ENCODE results near the gene NPHS1.

NPHS1 gene

GRCh38 chr19:35861640-35862160, 9.4 kb upstream of the NPHS1 start:
- Histone ChIP-seq H3K79me2 (ENCODE audit: control insufficient read depth, low read length) (no peaks in the 10 kb centered on the region), H3K36me3 (ENCODE audit: control insufficient read depth, low read length) (no peaks in the 10 kb centered on the region), H3K4me3 (ENCODE audit: low read length) (no peak overlapping the region), H3F3A (ENCODE audit: control insufficient read depth, insufficient read depth) (no peaks in the 10 kb centered on the region), H3K9me3 (ENCODE audit: control insufficient read depth, insufficient read depth, low read length) (no peaks in the 10 kb centered on the region), H3K4me2 (ENCODE audit: low read length) (no peak overlapping the region), H4K20me1 (ENCODE audit: control insufficient read depth, insufficient read depth, low read depth, low read length) (no peaks in the 10 kb centered on the region), H3K27me3 (ENCODE audit: control insufficient read depth, low read length) (no peaks in the 10 kb centered on the region), H3K27ac (ENCODE audit: low read depth, low read length) (no peak overlapping the region), H3K9me2 (replicated peaks; ENCODE audit: control insufficient read depth, low read length) (no peaks in the 10 kb centered on the region), H3K4me1 (ENCODE audit: control insufficient read depth, low read length) (peaks cover 11% of the 10 kb centered on the region)
- TF ChIP-seq CTCF (IDR thresholded peaks at IDR 0.05; ENCODE audit: low read depth, low read length, poor library complexity, severe bottlenecking) (no peak), EZH2phosphoT487 (IDR thresholded peaks at IDR 0.05; ENCODE audit: borderline replicate concordance, low read length) (no peak)

GRCh38 chr19:35860818-35861639, 8.7 kb upstream of the NPHS1 start:
- Histone ChIP-seq H3K9me3 (ENCODE audit: control insufficient read depth, insufficient read depth, low read length) (no peaks in the 10 kb centered on the region), H3K27me3 (ENCODE audit: control insufficient read depth, low read length) (peaks cover 2% of the 10 kb centered on the region), H3K36me3 (ENCODE audit: control insufficient read depth, low read length) (no peaks in the 10 kb centered on the region), H3K9me2 (replicated peaks; ENCODE audit: control insufficient read depth, low read length) (no peaks in the 10 kb centered on the region), H3K4me2 (ENCODE audit: low read length) (no peak overlapping the region), H3K4me3 (ENCODE audit: low read length) (no peak overlapping the region), H3K79me2 (ENCODE audit: control insufficient read depth, low read length) (no peaks in the 10 kb centered on the region), H3K27ac (ENCODE audit: low read depth, low read length) (no peak overlapping the region), H4K20me1 (ENCODE audit: control insufficient read depth, insufficient read depth, low read depth, low read length) (no peaks in the 10 kb centered on the region), H3F3A (ENCODE audit: control insufficient read depth, insufficient read depth) (no peaks in the 10 kb centered on the region), H3K4me1 (ENCODE audit: control insufficient read depth, low read length) (peaks cover 15% of the 10 kb centered on the region)
- no peak for TF ChIP-seq CTCF (IDR thresholded peaks at IDR 0.05; ENCODE audit: low read depth, low read length, poor library complexity, severe bottlenecking)

- no peaks in the 10 kb centered on the region for H3K9me2 ChIP-seq (replicated peaks; ENCODE audit: control insufficient read depth, low read length)
- no peaks in the 10 kb centered on the region for H4K20me1 ChIP-seq (ENCODE audit: control insufficient read depth, insufficient read depth, low read depth, low read length)
- H3K36me3 ChIP-seq (ENCODE audit: control insufficient read depth, low read length), result no peaks in the 10 kb centered on the region
- no peak overlapping the region for H3K4me3 ChIP-seq (ENCODE audit: low read length)
- TF ChIP-seq EZH2phosphoT487 (IDR thresholded peaks at IDR 0.05; ENCODE audit: borderline replicate concordance, low read length) (no peak), CTCF (IDR thresholded peaks at IDR 0.05; ENCODE audit: low read depth, low read length, poor library complexity, severe bottlenecking) (no peak)
- H3F3A ChIP-seq (ENCODE audit: control insufficient read depth, insufficient read depth), result no peaks in the 10 kb centered on the region
- H3K9me3 ChIP-seq (ENCODE audit: control insufficient read depth, insufficient read depth, low read length), result no peaks in the 10 kb centered on the region
- peaks cover 7% of the 10 kb centered on the region for H3K27me3 ChIP-seq (ENCODE audit: control insufficient read depth, low read length)
- no peaks in the 10 kb centered on the region for H3K79me2 ChIP-seq (ENCODE audit: control insufficient read depth, low read length)
- H3K27ac ChIP-seq (ENCODE audit: low read depth, low read length), result no peak overlapping the region
- peaks cover 20% of the 10 kb centered on the region for H3K4me1 ChIP-seq (ENCODE audit: control insufficient read depth, low read length)
- no peak overlapping the region for H3K4me2 ChIP-seq (ENCODE audit: low read length)
These were observed 8.1 kb upstream of the NPHS1 start for GRCh38 chr19:35860436-35860817.

All from DOHH2 (cell line).